GM10248 (cell line): ENCODE results near the gene SKAP1.
A peak's percentile ranks its signal among the peaks of the same experiment; 100 is the strongest.

ENCODE experiments used
- CTCF ChIA-PET: fragments of 300-600 bp; sonication (Branson Sonifier 250); formaldehyde crosslinking; extraction: SDS; loops from one replicate; lab custom pipeline; 2021; ENCODE audit warnings: antibody characterized with exemption; lab: Yijun Ruan, JAX
- POLR2A ChIA-PET: fragments of 350-650 bp; sonication (Branson Sonifier 250); formaldehyde crosslinking; extraction: SDS; loops from one replicate; lab custom pipeline; 2020; ENCODE audit warnings: antibody characterized with exemption; lab: Yijun Ruan, JAX
- DNase-seq: peaks from one replicate; pipeline ENCODE4 v3.0.0; 2012; ENCODE audit errors: extremely low spot score
- TF ChIP-seq, protein P1 (sequence below): IDR thresholded peaks from 2 replicates; pipeline ENCODE4 v1.5.1; 2012; ENCODE audit warnings: mild to moderate bottlenecking, low read depth; ENCODE audit errors: extremely low read depth, missing control alignments, control extremely low read depth

SKAP1 gene

DNA sequence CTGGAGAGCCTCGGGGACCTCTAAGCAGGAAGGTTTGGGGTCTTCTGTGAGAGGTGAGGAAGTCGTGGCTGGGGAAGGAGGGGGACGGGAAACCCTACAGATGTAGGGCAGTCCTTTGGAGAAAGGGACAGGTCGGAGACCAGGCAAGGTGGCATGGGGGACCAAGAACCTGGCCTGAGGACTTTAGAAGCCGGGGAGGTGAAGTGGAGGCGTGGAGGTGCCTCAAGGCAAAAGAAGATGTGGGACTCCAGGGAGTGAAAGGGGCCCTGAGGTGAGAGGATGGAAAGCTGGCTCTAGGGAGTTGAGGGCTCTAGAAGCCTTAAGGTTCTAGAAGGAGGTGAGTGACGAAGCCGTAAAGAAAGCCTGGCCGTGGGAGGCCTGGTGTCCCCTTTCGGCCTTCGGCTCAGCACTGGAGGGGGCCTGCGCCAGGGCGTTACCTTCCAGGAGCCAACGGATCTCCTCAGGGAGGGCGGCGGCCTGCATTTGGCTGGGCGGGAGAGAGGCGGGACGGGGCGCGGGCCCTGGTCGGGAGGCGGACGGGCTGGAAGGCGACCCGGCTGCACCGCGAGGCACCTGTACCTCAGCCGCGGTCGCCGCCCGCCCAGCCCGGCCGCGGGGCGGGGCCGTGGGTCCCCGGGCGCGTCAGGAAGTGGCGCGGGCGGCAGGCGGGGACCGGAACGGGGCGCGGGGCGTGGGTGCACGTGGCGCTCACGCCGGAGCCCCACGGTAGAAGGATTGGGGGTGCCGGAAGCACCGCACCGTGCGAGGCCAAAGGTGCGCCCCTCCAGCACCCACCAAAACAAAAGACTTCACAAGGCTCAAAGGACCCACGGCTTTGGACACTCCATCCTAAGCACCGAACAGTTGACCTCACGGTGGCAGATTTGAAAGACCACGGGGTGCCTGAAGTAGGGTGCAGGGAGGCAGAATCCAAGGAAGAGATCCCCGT is at the start of gene SKAP1:
TSS of gene SKAP1 (minus strand) at position 577 of the 949 bp plus-strand sequence.
- DNase-seq: peak; percentile 78
- TF ChIP-seq, protein P1, sequence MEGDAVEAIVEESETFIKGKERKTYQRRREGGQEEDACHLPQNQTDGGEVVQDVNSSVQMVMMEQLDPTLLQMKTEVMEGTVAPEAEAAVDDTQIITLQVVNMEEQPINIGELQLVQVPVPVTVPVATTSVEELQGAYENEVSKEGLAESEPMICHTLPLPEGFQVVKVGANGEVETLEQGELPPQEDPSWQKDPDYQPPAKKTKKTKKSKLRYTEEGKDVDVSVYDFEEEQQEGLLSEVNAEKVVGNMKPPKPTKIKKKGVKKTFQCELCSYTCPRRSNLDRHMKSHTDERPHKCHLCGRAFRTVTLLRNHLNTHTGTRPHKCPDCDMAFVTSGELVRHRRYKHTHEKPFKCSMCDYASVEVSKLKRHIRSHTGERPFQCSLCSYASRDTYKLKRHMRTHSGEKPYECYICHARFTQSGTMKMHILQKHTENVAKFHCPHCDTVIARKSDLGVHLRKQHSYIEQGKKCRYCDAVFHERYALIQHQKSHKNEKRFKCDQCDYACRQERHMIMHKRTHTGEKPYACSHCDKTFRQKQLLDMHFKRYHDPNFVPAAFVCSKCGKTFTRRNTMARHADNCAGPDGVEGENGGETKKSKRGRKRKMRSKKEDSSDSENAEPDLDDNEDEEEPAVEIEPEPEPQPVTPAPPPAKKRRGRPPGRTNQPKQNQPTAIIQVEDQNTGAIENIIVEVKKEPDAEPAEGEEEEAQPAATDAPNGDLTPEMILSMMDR: no peak
- ChIA-PET POLR2A (no interaction called here), CTCF (interaction anchor here (1.6 to 3.3 kb wide), 2 partner anchors 10 to 12 kb away, joined by 6 to 17 read pairs; no protein-coding TSS in a partner anchor)

DNA sequence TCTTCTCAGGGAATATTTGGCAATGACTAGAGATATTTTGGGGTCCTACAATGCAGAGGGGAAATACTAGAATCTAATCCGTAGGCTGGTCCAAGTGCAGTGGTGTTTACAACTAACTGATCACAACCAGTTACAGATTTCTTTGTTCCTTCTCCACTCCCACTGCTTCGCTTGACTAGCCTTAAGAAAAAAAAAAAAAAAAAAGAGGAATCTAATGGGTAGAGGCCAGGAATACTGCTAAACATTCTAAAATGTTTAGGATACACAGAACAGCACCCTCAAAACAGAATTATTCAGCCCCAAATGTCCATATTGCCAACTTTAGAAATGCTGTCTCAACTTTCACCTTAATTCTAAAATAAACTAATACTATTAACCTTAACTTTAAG is 49.0 kb upstream of the SKAP1 start:
- TF ChIP-seq, protein P1: no peak
- ChIA-PET POLR2A (no interaction called here), CTCF (no interaction called here)
- no peak for DNase-seq

DNA sequence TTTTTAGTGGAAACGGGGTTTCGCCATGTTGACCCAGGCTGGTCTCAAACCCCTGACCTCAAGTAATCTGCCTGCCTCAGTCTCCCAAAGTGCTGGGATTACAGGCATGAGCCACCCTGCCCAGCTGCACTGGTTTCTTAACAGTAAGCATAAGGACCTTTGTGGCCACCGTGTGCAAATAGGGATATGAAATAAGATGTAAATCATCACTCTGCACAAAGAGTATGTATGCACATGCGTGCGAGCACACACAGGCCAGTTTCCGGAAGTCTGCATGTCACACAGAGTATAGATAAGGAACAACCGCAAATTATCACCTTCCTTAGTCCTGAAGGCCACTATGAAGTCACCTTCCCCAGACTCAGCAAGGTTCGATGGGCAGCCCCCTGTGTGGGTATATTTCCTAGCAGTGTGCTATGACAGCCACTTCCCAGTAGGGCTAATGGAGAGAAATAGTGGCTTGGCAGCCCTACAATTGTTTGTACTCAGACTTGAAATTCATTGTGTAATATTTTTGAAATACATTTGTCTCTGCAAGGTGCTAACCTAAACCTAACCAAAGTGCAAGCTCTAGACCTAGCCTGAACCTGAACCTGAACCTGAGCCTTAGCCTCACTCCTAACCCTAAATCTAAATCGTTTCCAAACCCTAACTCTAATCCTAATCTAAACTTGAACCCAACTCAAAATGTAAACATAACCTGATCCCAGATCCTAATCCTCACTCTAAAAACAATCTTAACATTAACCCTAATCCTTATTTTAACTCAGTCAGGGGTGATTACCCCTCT is 48.4 kb upstream of the SKAP1 start:
- DNase-seq: peak; percentile 78
- ChIA-PET POLR2A (interaction anchor here (0.6 kb wide), 1 partner anchor 414 kb away, joined by 3 read pairs; the partner anchor contains the start of gene ATP5MC1), CTCF (interaction anchor here (1.3 to 1.6 kb wide), 3 partner anchors 9 to 145 kb away, joined by 3 to 5 read pairs (median 5); partner anchors contain the start of gene HOXB5)
- TF ChIP-seq, protein P1: no peak

DNA sequence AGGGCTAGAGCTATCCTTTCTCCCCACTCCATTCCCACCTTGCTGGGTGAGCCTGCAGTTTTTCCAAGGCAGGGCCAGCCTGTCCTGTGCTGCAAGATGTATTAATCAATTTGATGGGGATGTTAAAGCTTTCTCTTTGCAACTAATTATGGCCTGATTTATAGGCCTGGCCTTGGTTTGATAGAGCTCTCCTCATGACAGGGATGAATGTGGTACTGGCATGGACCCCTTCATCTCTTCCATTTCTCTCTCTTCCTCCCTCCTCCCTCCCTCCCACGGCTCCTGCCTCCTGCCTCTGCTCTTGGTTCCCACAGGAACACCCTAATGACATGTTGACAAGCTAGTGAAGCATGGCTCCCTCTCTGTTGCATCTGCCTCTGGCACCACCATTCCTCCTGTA is 47.2 kb upstream of the SKAP1 start:
- POLR2A ChIA-PET: no interaction called here
- TF ChIP-seq, protein P1: no peak
- CTCF ChIA-PET: interaction anchor here (0.7 to 3.8 kb wide), 10 partner anchors 10 to 144 kb away, joined by 3 to 16 read pairs (median 3); partner anchors contain the start of gene HOXB5
- no peak for DNase-seq

DNA sequence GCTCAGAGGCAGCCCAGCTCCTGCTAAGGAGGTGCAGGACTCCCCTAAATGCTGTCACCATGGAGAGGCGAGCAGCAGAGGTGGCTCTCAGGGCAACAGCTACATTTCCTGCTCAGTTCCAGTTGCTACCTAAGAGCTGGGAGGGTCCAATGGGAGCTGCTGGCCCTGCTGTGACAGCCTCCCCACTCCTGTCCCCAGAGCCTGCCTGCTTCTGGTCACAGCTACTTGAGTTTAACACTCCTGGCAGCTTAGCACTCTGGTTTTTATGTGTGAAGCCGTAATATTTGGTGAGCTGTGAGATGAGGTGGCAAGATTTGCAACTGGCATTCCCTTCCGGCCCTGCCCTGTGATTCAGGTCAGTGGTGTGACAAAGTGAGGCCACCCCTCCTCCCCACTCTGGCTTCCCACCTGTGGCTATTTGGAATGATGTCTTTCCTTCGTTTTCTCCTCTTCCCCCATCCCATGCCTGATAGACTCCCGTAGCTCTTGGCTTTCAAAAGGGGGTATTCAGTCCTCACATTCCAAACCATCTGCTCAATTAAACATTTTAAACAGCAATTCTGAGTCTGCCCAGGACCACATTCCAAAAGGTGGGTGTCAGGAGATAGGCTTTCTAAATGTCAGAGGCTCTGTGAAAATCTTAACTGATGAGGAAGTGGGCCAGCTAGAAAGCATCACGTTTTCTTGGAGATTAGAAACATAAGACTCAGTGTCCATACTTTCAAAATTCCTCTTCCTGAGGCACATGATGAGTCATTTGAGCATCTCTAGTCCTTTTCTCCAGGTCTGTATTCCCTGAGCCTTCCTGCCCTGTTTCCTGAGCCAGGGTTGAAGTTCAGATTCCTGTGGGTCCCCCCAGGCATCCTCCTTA is 42.6 kb upstream of the SKAP1 start:
- TF ChIP-seq, protein P1: no peak
- ChIA-PET POLR2A (no interaction called here), CTCF (interaction anchor here (0.7 to 2.8 kb wide), 8 partner anchors 11 to 285 kb away, joined by 3 to 13 read pairs (median 4); no protein-coding TSS in a partner anchor)
- DNase-seq: no peak
